Body of pancreas (tissue), 4 donors: ENCODE data around the gene MPO.

ENCODE experiments used
- POLR2A ChIP-seq, 3 donors: fragments of 450-650 bp; IDR thresholded peaks; one replicate each; pipeline ENCODE4 v1.6.1; 2016; ENCODE audit warnings: antibody characterized with exemption in 3 of 3, mild to moderate bottlenecking in 2 of 3
- TF ChIP-seq, protein P1 (sequence below), 7 experiments: fragments of 450-650 bp in 4 of 7; fragments of 200-600 bp in 3 of 7; sonication (generic) in 3 of 7; IDR thresholded peaks; one replicate each; pipeline ENCODE4 v1.5.1; 2016 to 2019; ENCODE audit warnings: antibody characterized with exemption in 7 of 7

DNA sequence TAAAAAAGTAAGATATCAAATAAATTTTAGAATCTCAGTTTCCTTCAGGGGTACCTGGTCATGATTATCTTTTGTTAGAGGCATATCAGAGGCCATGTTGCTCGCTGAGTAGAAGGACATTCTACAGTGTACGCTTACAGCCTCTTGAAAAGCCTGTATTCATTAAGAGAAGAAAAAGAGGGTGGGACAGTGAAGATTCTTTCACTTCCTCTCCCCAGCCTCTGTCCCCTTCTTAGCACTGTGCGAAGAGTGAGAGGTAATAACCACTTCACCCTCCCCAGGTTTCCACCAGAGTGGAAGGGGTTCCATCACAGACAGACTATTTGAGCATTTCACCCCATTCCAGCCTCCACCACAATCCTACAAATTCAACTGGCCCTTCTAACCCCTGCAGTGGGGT lies 47.2 kb downstream of the MPO start:
- TF ChIP-seq, protein P1, sequence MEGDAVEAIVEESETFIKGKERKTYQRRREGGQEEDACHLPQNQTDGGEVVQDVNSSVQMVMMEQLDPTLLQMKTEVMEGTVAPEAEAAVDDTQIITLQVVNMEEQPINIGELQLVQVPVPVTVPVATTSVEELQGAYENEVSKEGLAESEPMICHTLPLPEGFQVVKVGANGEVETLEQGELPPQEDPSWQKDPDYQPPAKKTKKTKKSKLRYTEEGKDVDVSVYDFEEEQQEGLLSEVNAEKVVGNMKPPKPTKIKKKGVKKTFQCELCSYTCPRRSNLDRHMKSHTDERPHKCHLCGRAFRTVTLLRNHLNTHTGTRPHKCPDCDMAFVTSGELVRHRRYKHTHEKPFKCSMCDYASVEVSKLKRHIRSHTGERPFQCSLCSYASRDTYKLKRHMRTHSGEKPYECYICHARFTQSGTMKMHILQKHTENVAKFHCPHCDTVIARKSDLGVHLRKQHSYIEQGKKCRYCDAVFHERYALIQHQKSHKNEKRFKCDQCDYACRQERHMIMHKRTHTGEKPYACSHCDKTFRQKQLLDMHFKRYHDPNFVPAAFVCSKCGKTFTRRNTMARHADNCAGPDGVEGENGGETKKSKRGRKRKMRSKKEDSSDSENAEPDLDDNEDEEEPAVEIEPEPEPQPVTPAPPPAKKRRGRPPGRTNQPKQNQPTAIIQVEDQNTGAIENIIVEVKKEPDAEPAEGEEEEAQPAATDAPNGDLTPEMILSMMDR (IDR thresholded peaks at IDR 0.05), result no peak
- TF ChIP-seq POLR2A (IDR thresholded peaks at IDR 0.05), result no peak
